MM.1S (cell line): ENCODE data around the gene CELA1.
A peak's percentile ranks its signal among the peaks of the same experiment; 100 is the strongest.

Experiments
- DNase-seq: peaks from one replicate; pipeline ENCODE4 v3.0.0-alpha.2; 2015
- H2AFZ ChIP-seq: fragments of 300-600 bp; sonication (generic); 2 replicates; pipeline ENCODE4 v1.6.0; 2016; ENCODE audit warnings: antibody characterized with exemption, low read length
- H3F3A ChIP-seq: fragments of 300-600 bp; sonication (generic); 2 replicates; pipeline ENCODE4 v1.6.1; 2016; ENCODE audit warnings: mild to moderate bottlenecking, antibody characterized with exemption, low read length, moderate library complexity, mixed read lengths; ENCODE audit not compliant: insufficient read depth
- H3K27ac ChIP-seq: fragments of 300-600 bp; sonication (generic); 2 replicates; pipeline ENCODE4 v1.5.1; 2016; ENCODE audit warnings: mild to moderate bottlenecking, low read length
- H3K27me3 ChIP-seq: fragments of 300-600 bp; sonication (generic); replicated peaks from 2 replicates; pipeline ENCODE4 v1.6.0; 2016; ENCODE audit warnings: low read length; ENCODE audit not compliant: insufficient read depth
- H3K36me3 ChIP-seq: fragments of 300-600 bp; sonication (generic); replicated peaks from 2 replicates; pipeline ENCODE4 v1.6.1; 2016; ENCODE audit warnings: mild to moderate bottlenecking, low read length, mixed read lengths; ENCODE audit not compliant: insufficient read depth
- H3K4me1 ChIP-seq: fragments of 300-600 bp; sonication (generic); 2 replicates; pipeline ENCODE4 v1.6.1; 2016; ENCODE audit warnings: low read length, mixed read lengths
- H3K4me2 ChIP-seq: fragments of 300-600 bp; sonication (generic); 2 replicates; pipeline ENCODE4 v1.6.0; 2016; ENCODE audit warnings: low read depth, low read length
- H3K4me3 ChIP-seq: fragments of 300-600 bp; sonication (generic); 2 replicates; pipeline ENCODE4 v1.5.1; 2016; ENCODE audit warnings: low read length, mixed read lengths
- H3K79me2 ChIP-seq: fragments of 300-600 bp; sonication (generic); 2 replicates; pipeline ENCODE4 v1.6.1; 2016; ENCODE audit warnings: mixed run types, low read length, mixed read lengths
- H3K9ac ChIP-seq: fragments of 300-600 bp; sonication (generic); 2 replicates; pipeline ENCODE4 v1.6.1; 2016; ENCODE audit warnings: low read length, mixed read lengths
- H3K9me2 ChIP-seq: fragments of 300-600 bp; sonication (generic); replicated peaks from 2 replicates; pipeline ENCODE4 v1.6.1; 2016; ENCODE audit warnings: mild to moderate bottlenecking, low read length, mixed read lengths; ENCODE audit not compliant: insufficient read depth
- H3K9me3 ChIP-seq: fragments of 300-600 bp; sonication (generic); replicated peaks from 2 replicates; pipeline ENCODE4 v1.6.1; 2016; ENCODE audit warnings: mild to moderate bottlenecking, low read length, mixed read lengths; ENCODE audit not compliant: insufficient read depth
- H4K20me1 ChIP-seq: fragments of 300-600 bp; sonication (generic); 2 replicates; pipeline ENCODE4 v1.6.1; 2016; ENCODE audit warnings: mild to moderate bottlenecking, low read length, moderate library complexity, mixed read lengths; ENCODE audit not compliant: insufficient read depth
- EZH2 ChIP-seq: fragments of 300-600 bp; sonication (generic); optimal IDR thresholded peaks from 2 replicates; pipeline ENCODE3; 2017; ENCODE audit warnings: low read depth, mild to moderate bottlenecking, antibody characterized with exemption, low read length, mixed read lengths
- EZH2phosphoT487 ChIP-seq: fragments of 300-600 bp; sonication (generic); IDR thresholded peaks from 2 replicates; pipeline ENCODE4 v1.6.1; 2018; ENCODE audit warnings: antibody characterized with exemption, low read length
- TF ChIP-seq, protein P1 (sequence below): fragments of 300-600 bp; sonication (generic); IDR thresholded peaks from 2 replicates; pipeline ENCODE4 v1.5.1; 2016; ENCODE audit warnings: antibody characterized with exemption, low read length, mixed read lengths

CELA1 gene

GRCh38 chr12:51381226-51382079, 35.0 kb upstream of the CELA1 start:
- no peak for TF ChIP-seq EZH2
- no peak for TF ChIP-seq EZH2phosphoT487
- TF ChIP-seq, protein P1, sequence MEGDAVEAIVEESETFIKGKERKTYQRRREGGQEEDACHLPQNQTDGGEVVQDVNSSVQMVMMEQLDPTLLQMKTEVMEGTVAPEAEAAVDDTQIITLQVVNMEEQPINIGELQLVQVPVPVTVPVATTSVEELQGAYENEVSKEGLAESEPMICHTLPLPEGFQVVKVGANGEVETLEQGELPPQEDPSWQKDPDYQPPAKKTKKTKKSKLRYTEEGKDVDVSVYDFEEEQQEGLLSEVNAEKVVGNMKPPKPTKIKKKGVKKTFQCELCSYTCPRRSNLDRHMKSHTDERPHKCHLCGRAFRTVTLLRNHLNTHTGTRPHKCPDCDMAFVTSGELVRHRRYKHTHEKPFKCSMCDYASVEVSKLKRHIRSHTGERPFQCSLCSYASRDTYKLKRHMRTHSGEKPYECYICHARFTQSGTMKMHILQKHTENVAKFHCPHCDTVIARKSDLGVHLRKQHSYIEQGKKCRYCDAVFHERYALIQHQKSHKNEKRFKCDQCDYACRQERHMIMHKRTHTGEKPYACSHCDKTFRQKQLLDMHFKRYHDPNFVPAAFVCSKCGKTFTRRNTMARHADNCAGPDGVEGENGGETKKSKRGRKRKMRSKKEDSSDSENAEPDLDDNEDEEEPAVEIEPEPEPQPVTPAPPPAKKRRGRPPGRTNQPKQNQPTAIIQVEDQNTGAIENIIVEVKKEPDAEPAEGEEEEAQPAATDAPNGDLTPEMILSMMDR = no peak
- Histone ChIP-seq H3K9me2 (no peaks in the 10 kb centered on the region), H3K27ac (no peak overlapping the region), H3F3A (peaks cover 12% of the 10 kb centered on the region), H3K36me3 (no peaks in the 10 kb centered on the region), H3K9ac (no peak overlapping the region), H4K20me1 (no peaks in the 10 kb centered on the region), H2AFZ (no peak overlapping the region), H3K9me3 (no peaks in the 10 kb centered on the region), H3K79me2 (no peaks in the 10 kb centered on the region), H3K4me3 (no peak overlapping the region), H3K4me1 (peaks cover 19% of the 10 kb centered on the region), H3K4me2 (no peak overlapping the region), H3K27me3 (no peaks in the 10 kb centered on the region)
- DNase-seq = no peak

DNA sequence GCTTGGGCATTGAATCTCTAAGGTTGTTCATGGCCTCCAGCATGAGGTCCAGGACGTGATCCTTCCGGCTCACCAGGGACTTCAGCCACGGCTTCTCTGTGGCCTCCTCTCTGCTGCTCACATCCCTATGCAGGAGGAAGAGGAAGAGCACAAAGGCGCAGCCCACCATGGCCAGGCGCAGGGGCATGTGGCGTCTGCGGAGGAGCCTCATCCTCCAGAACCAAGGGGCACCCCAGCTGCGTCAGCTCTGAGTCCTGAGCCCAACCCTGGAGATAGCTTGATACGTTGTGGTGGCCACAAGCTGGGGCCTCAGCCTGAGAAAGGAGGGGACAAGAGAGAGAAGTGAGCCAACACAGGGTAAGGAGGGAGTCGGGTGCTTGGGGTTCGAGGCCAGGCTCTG, 33.1 kb upstream of the CELA1 start:
- H3K4me1 ChIP-seq = peaks cover 19% of the 10 kb centered on the region
- H3K36me3 ChIP-seq = no peaks in the 10 kb centered on the region
- no peak overlapping the region for H3K4me3 ChIP-seq
- DNase-seq = no peak
- H3K9me2 ChIP-seq = no peaks in the 10 kb centered on the region
- no peaks in the 10 kb centered on the region for H4K20me1 ChIP-seq
- no peaks in the 10 kb centered on the region for H3K79me2 ChIP-seq
- no peak for TF ChIP-seq EZH2
- TF ChIP-seq EZH2phosphoT487 = no peak
- TF ChIP-seq, protein P1 = no peak
- no peak overlapping the region for H2AFZ ChIP-seq
- no peak overlapping the region for H3K9ac ChIP-seq
- no peaks in the 10 kb centered on the region for H3K27me3 ChIP-seq
- peaks cover 12% of the 10 kb centered on the region for H3F3A ChIP-seq
- H3K27ac ChIP-seq = no peak overlapping the region
- H3K9me3 ChIP-seq = no peaks in the 10 kb centered on the region
- no peak overlapping the region for H3K4me2 ChIP-seq

DNA sequence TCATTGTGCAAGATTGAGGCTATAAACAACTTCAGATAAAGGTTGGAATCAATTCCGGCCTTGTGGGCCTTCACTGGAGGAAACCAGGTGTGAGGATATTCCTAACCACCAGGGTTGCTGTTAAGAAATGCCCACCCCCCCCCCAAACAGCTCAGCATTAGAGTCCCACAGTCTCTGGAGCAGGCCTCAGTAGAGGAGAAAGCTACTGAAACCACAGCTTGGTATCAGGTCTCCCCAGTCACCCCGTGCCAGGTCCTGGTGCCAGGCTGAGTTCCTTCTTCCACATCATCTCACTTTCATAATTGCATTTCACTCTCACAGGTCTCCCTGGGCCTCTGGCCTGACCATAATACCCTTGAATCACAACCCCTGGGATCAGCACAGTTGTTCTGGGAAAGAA, 32.3 kb upstream of the CELA1 start:
- Histone ChIP-seq H3K4me2 (no peak overlapping the region), H3K27me3 (no peaks in the 10 kb centered on the region)

More for the DNA sequence above, 32.3 kb upstream of the CELA1 start:
- Histone ChIP-seq H3K79me2 (no peaks in the 10 kb centered on the region), H3K36me3 (no peaks in the 10 kb centered on the region), H3K27ac (no peak overlapping the region), H3K9me2 (no peaks in the 10 kb centered on the region), H3K4me1 (peaks cover 14% of the 10 kb centered on the region), H3K4me3 (no peak overlapping the region), H3K9me3 (no peaks in the 10 kb centered on the region), H4K20me1 (no peaks in the 10 kb centered on the region), H2AFZ (no peak overlapping the region), H3F3A (peaks cover 6% of the 10 kb centered on the region), H3K9ac (no peak overlapping the region)
- no peak for TF ChIP-seq EZH2
- no peak for TF ChIP-seq EZH2phosphoT487
- TF ChIP-seq, protein P1 = no peak
- peak; percentile 27 for DNase-seq
